ENCODE measurements around the gene SLCO4A1. TPM values are rescaled to one million over a fixed set of nuclear protein-coding genes. Genes with fewer than 3 reads are reported as not detected.
A peak's percentile ranks its signal among the peaks of the same experiment; 100 is the strongest.
"Not testable (repeated sequence)": the region's sequence is repeated elsewhere in the genome, so short reads cannot be mapped to it uniquely, and the experiment has no call there.

SLCO4A1 gene
- total RNA-seq, 1 donor from 2014 or later, result 10.8 TPM

- intact Hi-C loops (cut with DNase I), result no loop called here
- no peak for DNase-seq (ENCODE audit: low spot score)
Observed at GRCh38 chr20:62674370-62674769, 32.1 kb downstream of the SLCO4A1 start.

GRCh38 chr20:62675156-62675876 is 33.0 kb downstream of the SLCO4A1 start:
- intact Hi-C loops (cut with DNase I), result no loop called here
- DNase-seq (ENCODE audit: low spot score), result no peak

GRCh38 chr20:62675877-62676260 is 33.6 kb downstream of the SLCO4A1 start:
- DNase-seq (ENCODE audit: low spot score), result no peak
- intact Hi-C loops (cut with DNase I), result no loop called here

DNA sequence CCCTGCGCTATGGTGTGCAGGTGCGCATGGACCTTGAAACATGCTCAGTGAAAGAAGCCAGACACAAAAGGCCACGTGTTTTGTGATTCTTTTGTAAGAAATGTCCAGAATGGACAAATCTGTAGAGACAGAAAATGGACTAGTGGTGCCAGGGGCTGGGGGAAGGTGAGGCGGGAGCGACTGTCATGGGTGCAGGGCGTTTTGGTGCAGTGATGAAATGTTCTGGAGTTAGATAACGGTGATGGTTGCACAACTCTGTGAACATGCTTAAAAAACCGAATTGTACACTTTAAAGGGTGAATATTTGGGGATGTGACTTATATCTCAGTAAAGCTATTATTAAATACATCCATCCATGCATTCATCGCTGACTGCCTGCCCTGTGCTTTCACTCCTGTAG is 34.7 kb downstream of the SLCO4A1 start:
- DNase-seq (ENCODE audit: low spot score), result no peak
- intact Hi-C loops (cut with DNase I), result no loop called here

DNA sequence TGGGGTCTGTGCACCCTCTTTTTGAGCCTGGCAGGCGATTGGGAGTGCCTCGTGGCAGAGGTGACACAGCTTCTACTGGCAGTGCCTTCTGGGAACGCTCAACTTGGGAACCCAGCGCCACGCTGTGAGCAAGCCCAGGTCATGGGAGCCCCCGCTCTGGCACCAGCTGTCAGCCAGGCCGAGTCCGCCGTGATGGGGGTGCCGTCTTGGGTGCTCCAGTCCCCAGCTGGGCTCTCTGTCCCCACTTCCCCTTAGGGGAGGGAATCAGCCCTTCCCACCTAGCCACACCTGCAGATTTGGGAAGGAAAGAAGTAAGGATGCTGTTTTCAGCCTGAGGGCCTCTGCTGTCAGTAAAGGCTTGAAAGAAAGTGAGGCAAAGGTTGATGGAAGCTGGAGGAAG is 35.4 kb downstream of the SLCO4A1 start:
- intact Hi-C loops (cut with DNase I), result no loop called here
- DNase-seq (ENCODE audit: low spot score), result no peak

DNA sequence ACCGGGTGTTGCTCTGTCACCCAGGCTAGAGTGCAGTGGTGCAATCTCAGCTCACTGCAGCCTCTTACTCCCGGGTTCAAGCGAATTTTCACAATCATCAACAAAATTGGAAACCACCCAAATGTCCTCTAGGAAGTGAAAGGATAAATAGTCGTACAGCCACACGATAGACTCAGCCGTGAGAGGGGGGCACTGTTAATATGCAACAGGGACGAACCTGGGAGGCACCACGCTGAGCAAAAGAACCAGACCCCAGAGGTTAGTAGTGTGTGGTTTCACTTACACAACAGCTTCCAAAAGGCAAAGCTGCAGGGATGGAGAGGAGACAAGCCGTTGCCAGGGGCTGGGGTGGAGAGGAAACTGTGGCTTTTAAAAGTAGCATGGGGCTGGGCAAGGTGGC is 36.2 kb downstream of the SLCO4A1 start:
- intact Hi-C loops (cut with DNase I), result no loop called here
- no peak for DNase-seq (ENCODE audit: low spot score)

DNA sequence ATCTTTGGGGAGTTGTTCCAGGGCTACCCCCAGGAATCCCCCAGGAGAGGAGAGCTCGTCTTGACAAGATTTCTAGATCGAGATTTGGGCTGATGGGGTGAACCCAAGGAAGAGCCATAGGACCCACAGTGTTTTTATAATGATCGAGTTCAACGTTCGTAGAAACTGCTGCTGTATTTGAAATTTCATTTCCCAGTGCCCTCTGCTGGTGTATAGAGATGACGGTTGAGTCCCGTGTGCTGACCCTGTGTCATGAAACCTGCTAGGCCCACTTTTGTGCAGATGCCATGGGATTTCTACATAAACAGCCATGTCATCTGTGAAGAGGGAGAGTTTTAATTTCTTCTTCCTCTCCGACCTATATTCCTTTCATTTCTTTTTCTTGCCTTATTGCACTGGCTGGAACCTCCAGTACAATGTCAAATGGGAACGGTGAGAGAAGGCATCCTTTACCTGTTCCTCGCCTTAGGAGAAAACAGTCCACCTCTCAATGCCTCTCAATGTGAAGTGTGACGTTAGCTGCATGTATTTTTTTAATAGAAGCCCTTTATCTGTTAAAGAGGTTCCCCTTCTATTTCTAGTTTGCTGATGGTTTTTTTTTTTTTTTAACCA is 37.8 kb downstream of the SLCO4A1 start:
- intact Hi-C loops (cut with DNase I), result no loop called here
- no peak for DNase-seq (ENCODE audit: low spot score)

DNA sequence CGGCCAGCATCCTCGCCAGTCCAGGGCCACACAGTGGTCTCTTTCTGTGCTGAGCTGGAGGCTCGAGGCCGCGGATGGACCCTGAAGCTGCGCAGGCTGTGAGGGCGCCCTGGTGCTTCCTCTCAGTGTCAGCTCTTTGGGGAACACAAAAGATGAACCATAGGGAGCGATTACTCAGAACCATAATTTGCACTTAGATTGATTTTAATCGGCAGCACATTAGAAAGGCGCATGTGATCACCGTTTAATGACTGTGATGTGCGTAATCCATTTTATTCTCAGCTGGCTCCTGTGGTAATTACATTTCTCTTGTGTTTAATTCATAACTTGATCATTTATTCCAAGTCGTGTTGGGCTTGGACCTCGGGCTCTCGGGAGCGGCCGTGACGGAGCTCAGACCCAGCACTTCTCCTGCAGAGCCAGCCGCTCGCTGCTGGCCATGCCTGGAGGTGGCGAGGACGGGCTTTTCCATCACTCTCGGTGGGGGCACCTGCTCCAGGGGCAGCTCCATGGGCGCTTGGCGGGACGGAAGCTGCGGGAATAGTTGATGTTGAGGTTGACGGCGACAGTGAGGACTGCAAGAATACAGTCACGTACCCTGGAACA is 40.7 kb downstream of the SLCO4A1 start:
- intact Hi-C loops (cut with DNase I), result no loop called here
- DNase-seq (ENCODE audit: low spot score), result no peak

GRCh38 chr20:62683660-62684322 is 41.5 kb downstream of the SLCO4A1 start:
- DNase-seq (ENCODE audit: low spot score); intact Hi-C loops (cut with DNase I): not testable (repeated sequence)

DNA sequence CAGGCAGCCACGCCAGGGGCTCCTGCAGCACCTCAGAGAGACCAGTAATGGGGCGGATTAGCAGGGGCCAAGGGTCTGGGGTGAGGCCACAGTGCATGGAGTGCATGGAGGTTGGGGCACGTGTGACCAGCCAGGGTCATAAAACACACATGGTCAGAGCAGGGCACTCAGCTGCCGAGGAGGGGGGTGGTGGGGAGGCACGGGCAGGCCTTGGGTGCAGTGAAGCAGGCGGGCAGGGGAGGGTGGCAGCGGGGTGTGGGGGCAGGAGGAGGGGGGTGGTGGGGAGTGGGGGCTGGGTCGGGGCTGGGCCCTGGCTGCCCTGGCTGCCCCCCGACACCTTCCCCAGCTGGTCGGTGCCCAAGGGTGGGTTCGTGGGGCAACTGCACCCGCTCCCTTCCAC is 42.7 kb downstream of the SLCO4A1 start:
- intact Hi-C loops (cut with DNase I), result no loop called here
- no peak for DNase-seq (ENCODE audit: low spot score)

- intact Hi-C loops (cut with DNase I), result no loop called here
- DNase-seq (ENCODE audit: low spot score), result peak; percentile 89
Observed at GRCh38 chr20:62685781-62686555, 43.7 kb downstream of the SLCO4A1 start.

DNA sequence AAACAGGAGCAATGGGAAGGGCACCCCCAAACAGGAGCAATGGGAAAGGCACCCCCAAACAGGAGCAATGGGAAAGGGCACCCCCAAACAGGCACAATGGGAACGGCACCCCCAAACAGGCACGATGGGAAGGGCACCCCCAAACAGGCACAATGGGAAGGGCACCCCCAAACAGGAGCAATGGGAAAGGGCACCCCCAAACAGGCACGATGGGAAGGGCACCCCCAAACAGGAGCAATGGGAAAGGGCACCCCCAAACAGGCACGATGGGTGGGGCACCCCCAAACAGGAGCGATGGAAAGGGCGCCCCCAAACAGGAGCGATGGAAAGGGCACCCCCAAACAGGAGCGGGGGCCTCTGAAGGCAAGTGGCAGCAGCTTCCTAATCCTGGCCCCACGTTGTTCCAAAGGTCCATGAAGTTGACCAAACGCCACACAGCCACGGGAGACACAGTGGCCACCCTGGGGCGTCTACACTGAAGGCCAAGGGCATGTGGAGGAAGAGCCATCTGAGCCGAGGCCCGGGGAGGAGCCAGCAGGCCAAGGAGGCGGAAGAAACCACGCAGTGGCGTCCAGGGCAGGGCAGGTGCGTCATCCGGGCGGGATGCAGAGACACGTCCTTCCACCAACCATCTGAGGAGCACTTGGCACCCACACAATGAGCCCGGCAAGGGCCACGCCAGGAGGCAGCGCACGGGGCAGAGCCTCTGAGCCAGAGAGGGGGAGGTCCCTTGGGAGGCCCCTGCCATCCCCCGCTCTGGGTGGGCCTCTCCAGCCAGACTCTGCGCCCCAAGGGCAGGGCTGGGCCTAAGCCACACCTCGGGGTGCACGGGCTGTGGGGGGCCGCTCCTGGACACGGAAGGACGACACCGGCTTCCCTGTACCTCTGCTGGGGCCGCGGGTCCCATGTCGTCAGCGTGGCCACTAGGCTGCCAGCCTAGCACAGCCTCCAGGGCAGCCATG is 44.8 kb downstream of the SLCO4A1 start:
- intact Hi-C loops (cut with DNase I), result no loop called here

GRCh38 chr20:62688083-62688482 is 45.8 kb downstream of the SLCO4A1 start:
- intact Hi-C loops (cut with DNase I), result no loop called here
- DNase-seq (ENCODE audit: low spot score), result no peak

More for the DNA sequence above, 44.8 kb downstream of the SLCO4A1 start:
- no peak for DNase-seq (ENCODE audit: low spot score)

DNA sequence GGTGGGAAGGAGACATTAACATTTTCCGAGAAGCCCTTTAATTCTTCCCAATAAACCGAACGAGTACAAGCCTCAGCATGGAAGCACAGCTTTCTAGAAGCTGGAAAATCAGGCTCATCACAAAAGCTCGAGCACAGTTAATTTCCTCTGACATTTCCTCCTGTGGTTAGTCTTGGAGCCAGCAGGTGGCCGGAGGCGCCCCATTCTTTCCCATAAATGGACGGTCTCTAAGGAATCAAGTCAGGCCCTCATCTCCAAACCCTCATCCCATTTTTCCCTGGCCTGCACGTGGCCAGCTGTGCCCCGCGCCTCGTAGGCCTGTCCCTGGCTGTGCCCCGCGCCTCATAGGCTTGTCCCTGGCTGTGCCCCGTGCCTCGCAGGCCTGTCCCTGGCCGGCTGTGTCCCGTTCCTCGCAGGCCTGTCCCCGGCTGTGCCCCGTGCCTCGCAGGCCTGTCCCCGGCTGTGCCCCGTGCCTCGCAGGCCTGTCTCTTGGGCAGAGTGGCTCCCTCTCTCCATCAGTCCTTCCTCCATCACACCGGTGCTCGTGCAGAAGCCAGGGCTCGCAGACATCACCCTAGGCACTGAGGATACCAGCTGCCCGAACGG is 46.7 kb downstream of the SLCO4A1 start:
- no peak for DNase-seq (ENCODE audit: low spot score)
- intact Hi-C loops (cut with DNase I), result no loop called here

DNA sequence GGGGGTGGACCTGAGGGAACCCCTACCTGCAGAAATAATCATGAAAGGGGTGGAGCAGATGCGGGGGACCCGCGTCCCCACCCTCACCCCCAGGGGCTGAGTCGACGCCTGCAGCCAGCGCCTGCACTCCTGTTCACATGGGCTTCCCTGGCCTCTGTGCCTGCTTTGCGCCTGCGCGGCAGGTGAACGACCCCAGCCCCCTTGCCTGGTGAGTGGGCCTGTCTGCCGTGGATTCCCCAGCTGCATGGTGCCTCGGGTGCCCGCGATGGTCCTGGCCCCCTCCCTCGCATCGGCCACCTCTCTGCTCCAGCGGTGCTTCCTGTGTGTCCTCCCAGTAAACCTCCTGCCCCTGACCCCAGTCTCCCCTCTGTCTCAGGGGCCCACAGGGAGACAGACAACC is 47.6 kb downstream of the SLCO4A1 start:
- no peak for DNase-seq (ENCODE audit: low spot score)
- intact Hi-C loops (cut with DNase I), result no loop called here

DNA sequence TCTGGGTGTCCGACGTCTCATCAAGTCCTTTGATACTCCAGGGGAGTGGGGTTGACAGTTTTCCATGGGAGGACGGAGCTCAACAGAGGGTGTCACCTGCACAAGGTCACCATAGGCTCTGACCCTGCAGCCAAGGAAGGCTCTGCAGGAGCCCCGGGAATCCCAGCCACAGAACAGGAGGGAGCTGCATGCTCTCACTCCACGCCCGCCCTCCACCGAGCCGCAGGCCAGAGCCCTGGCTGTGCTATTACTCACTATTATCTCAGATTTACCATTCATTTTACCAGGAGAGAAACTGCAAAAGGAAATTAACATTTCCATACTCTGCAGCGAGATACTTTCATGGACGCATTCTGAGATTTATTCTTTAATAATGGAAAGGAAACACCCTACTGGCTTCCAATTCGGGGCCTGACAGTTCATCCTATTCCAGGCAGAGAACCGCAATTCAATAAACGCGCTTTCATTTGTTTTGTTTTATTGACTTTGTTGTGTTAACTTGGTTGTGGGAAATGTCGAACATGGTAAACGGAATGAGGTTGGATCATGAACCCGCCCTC is 48.0 kb downstream of the SLCO4A1 start:
- intact Hi-C loops (cut with DNase I), result no loop called here
- no peak for DNase-seq (ENCODE audit: low spot score)

DNA sequence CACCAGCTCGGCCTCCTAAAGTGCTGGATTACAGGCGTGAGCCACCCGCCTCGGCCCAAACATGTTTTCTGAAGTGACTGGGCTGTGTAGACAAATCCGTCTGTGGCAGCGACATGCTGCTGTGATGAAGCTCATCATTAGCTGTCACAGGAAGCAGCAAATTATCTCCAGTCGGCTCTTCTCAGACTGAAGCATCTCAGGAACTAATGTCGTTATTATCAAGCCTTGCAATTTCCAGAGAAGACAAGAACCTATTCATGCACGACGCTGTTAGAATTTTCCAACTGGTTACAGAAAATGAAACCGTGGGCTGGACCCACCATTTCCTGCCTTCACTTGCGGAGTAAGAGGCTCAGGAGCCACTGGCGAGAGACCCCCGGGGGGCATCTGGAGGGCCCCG is 49.2 kb downstream of the SLCO4A1 start:
- intact Hi-C loops (cut with DNase I), result no loop called here
- DNase-seq (ENCODE audit: low spot score), result no peak

- DNase-seq (ENCODE audit: low spot score), result no peak
- intact Hi-C loops (cut with DNase I), result no loop called here
Observed at GRCh38 chr20:62692176-62692575, 49.9 kb downstream of the SLCO4A1 start.

Measured in cardiac septum (tissue), 1 donor.